Natural killer cell (primary cell): Measurements from ENCODE around the gene TNK1. TPM values are rescaled to one million over a fixed set of nuclear protein-coding genes. Genes with fewer than 3 reads are reported as not detected.

ENCODE experiments used
- ATAC-seq, 3 donors: fragments of 150-1000 bp in 2 of 3; fragments of 200-7000 bp in 1 of 3; cut with Tn5 transposase; 1 replicate in 1 of 3; 2 replicates in 2 of 3; pipeline ENCODE4 v1.10.0; 2021; ENCODE audit warnings: mild to moderate bottlenecking in 2 of 3, moderate library complexity in 2 of 3
- DNase-seq, 2 donors: peaks; one replicate each; pipeline versions ENCODE4 v3.0.0 to v3.0.0-alpha.2; 2013 to 2021; ENCODE audit warnings: mixed read lengths in 1 of 2
- H3K27ac ChIP-seq: one replicate; pipeline ENCODE4 v1.5.1; 2013; ENCODE audit warnings: mild to moderate bottlenecking, low read length
- H3K27me3 ChIP-seq: one replicate; pipeline ENCODE4 v1.6.1; 2013; ENCODE audit warnings: low read length; ENCODE audit not compliant: control insufficient read depth, insufficient read depth
- H3K36me3 ChIP-seq: one replicate; pipeline ENCODE4 v1.6.1; 2013; ENCODE audit warnings: low read length; ENCODE audit not compliant: control insufficient read depth, insufficient read depth
- H3K4me1 ChIP-seq: one replicate; pipeline ENCODE4 v1.6.1; 2013; ENCODE audit warnings: low read length; ENCODE audit not compliant: control insufficient read depth, insufficient read depth
- H3K4me3 ChIP-seq: one replicate; pipeline ENCODE4 v1.5.1; 2013; ENCODE audit warnings: low read length
- H3K9me3 ChIP-seq: one replicate; pipeline ENCODE4 v1.6.1; 2013; ENCODE audit warnings: low read length; ENCODE audit not compliant: control insufficient read depth, insufficient read depth
- H3K27ac Mint-ChIP-seq, 2 donors: one replicate each; pipeline ENCODE4 v1.8.0; 2022; ENCODE audit warnings: mild to moderate bottlenecking in 2 of 2, mixed read lengths in 2 of 2, moderate library complexity in 1 of 2
- H3K27me3 Mint-ChIP-seq, 2 donors: one replicate each; pipeline ENCODE4 v1.8.0; 2022; ENCODE audit warnings: low read depth in 2 of 2, mixed read lengths in 2 of 2
- H3K36me3 Mint-ChIP-seq: one replicate; pipeline ENCODE4 v1.8.0; 2022; ENCODE audit warnings: mixed read lengths
- H3K4me1 Mint-ChIP-seq, 2 donors: one replicate each; pipeline ENCODE4 v1.8.0; 2022; ENCODE audit warnings: mixed read lengths in 2 of 2
- H3K4me3 Mint-ChIP-seq: one replicate; pipeline ENCODE4 v1.8.0; 2022; ENCODE audit warnings: mild to moderate bottlenecking, moderate library complexity, mixed read lengths
- H3K9me3 Mint-ChIP-seq, 2 donors: one replicate each; pipeline ENCODE4 v1.8.0; 2022; ENCODE audit warnings: mixed read lengths in 2 of 2
- CTCF ChIP-seq: fragments of 200-600 bp; IDR thresholded peaks from one replicate; pipeline ENCODE4 v1.8.0; 2022; ENCODE audit warnings: antibody characterized with exemption
- WGBS: methylation state at CpG from one replicate; pipeline ENCODE4 v1.1.7; 2013; ENCODE audit warnings: missing lambda C conversion rate; ENCODE audit not compliant: insufficient coverage; 5-methylcytosine and 5-hydroxymethylcytosine counted together
- intact Hi-C: fragments of 100-400 bp; cut with micrococcal nuclease; formaldehyde crosslinking; loops from one replicate; pipeline ENCODE4 v1.14.2; 2022
- total RNA-seq, 4 donors: library from RNA; stranded (reverse); fragments of 120-200 nt in 1 of 4; gene quantifications; one replicate each; pipeline versions ENCODE4 v1.2.3 to v1.2.4, GENCODE V29; 2013 to 2022

Gene TNK1
- total RNA-seq, 3 donors from 2014 or later (not counting 1 experiment from before 2014, with no cell fraction given), result 0.18 to 1.7 (median 0.73) TPM

- H3K4me3 ChIP-seq, result peak overlapping the region; percentile 69
- TF ChIP-seq CTCF, result no peak
- peaks cover 8 to 27% of the 10 kb centered on the region in 2 donors for H3K4me1 Mint-ChIP-seq
Observed at GRCh38 chr17:7403043-7403726, 22.3 kb downstream of the TNK1 start.

DNA sequence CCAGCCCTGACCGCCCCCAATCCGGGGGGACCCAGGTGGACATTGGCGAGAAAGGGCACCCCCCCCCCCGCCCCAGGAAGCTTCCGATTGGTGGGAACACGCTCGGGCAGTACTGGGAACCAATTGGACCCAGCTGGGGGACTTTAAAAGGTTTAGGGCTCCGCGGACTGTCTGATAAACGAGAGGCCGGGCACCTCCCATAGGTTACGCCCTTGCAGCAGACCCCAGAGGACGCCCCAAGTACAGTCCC, 22.8 kb downstream of the TNK1 start:
- H3K36me3 ChIP-seq, result no peaks in the 10 kb centered on the region
- H3K4me1 ChIP-seq, result peaks cover 27% of the 10 kb centered on the region
- no peak for TF ChIP-seq CTCF
- Mint-ChIP-seq H3K4me3 (peak overlapping the region; percentile 92), H3K27me3 (peaks cover 0 to 8% of the 10 kb centered on the region in 2 donors), H3K27ac (peak overlapping the region; percentile 90 to 96), H3K4me1 (peaks cover 8 to 27% of the 10 kb centered on the region in 2 donors), H3K36me3 (no peaks in the 10 kb centered on the region), H3K9me3 (no peaks in the 10 kb centered on the region)
- peak overlapping the region; percentile 60 for H3K27ac ChIP-seq
- DNase-seq (no peak), ATAC-seq (peak in 1 of 3 donors; percentile 3)
- peaks cover 3% of the 10 kb centered on the region for H3K27me3 ChIP-seq
- H3K4me3 ChIP-seq, result peak overlapping the region; percentile 69
- intact Hi-C loops, result no loop called here
- WGBS, result 1% methylated on average over 13 of the region's 13 CpGs
- H3K9me3 ChIP-seq, result no peaks in the 10 kb centered on the region

More at GRCh38 chr17:7403043-7403726, 22.3 kb downstream of the TNK1 start:
- no peaks in the 10 kb centered on the region for H3K36me3 ChIP-seq
- intact Hi-C loops, result no loop called here
- peaks cover 24% of the 10 kb centered on the region for H3K4me1 ChIP-seq
- H3K27me3 Mint-ChIP-seq, result peaks cover 0 to 8% of the 10 kb centered on the region in 2 donors
- H3K27ac Mint-ChIP-seq, result peak overlapping the region; percentile 90 to 96
- no peaks in the 10 kb centered on the region for H3K9me3 ChIP-seq
- peak in 1 of 2 donors; percentile 45 for DNase-seq
- H3K4me3 Mint-ChIP-seq, result peak overlapping the region; percentile 92
- peaks cover 3% of the 10 kb centered on the region for H3K27me3 ChIP-seq
- H3K36me3 Mint-ChIP-seq, result no peaks in the 10 kb centered on the region
- H3K9me3 Mint-ChIP-seq, result no peaks in the 10 kb centered on the region
- peak overlapping the region; percentile 60 for H3K27ac ChIP-seq
- no peak for ATAC-seq
- WGBS, result 22% methylated on average over 16 of the region's 16 CpGs

GRCh38 chr17:7403977-7404736, 23.3 kb downstream of the TNK1 start, which contains the start of gene TMEM256:
TMEM256 (minus strand) TSS chr17:7404097; CDS start chr17:7404084, 13 bp downstream.
- Histone ChIP-seq H3K27me3 (peaks cover 3% of the 10 kb centered on the region), H3K27ac (peak within 1 kb of the TSS; percentile 93), H3K4me3 (peak within 1 kb of the TSS; percentile 69), H3K9me3 (no peaks in the 10 kb centered on the region), H3K4me1 (peaks cover 28% of the 10 kb centered on the region), H3K36me3 (no peaks in the 10 kb centered on the region)
- 0% methylated on average over 47 of the region's 49 CpGs for WGBS
- peak within 1 kb of the TSS; percentile 92 for H3K4me3 Mint-ChIP-seq
- peaks cover 8 to 30% of the 10 kb centered on the region in 2 donors for H3K4me1 Mint-ChIP-seq
- peak; percentile 85 to 93 (median 86) for ATAC-seq
- peaks cover 3 to 12% of the 10 kb centered on the region in 2 donors for H3K27me3 Mint-ChIP-seq
- peak; percentile 94 to 98 for DNase-seq
- no peak for TF ChIP-seq CTCF
- no peaks in the 10 kb centered on the region for H3K36me3 Mint-ChIP-seq
- intact Hi-C loops, result loop anchor here (1.0 kb wide), 2 partner anchors 10 to 31 kb away; partner anchors contain the start of genes PLSCR3 and TMEM102
- H3K27ac Mint-ChIP-seq, result peak within 1 kb of the TSS; percentile 90 to 96
- no peaks in the 10 kb centered on the region for H3K9me3 Mint-ChIP-seq
